ENCODE measurements around the gene SFMBT2.

SFMBT2 gene

DNA sequence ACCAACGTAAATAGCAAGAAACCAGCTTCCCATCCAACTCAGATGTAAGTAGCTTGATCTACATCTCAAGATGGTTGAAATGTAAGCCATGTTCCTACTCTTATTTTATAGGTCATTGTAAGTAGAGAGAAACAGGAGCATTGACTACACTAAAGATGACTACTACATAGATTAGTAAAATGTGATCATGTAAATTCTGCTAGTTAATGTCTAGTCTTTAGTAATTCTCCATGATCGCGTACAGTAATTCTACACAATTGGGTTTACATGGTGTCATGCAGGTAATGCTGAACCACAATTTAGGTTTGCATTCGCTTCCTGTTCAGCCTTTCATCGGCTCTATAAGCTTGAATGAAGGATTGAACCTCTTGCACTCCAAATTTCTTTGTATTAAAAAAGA lies 14.9 kb upstream of the SFMBT2 start:
- no peak for DNase-seq (ENCODE audit: low spot score)

DNA sequence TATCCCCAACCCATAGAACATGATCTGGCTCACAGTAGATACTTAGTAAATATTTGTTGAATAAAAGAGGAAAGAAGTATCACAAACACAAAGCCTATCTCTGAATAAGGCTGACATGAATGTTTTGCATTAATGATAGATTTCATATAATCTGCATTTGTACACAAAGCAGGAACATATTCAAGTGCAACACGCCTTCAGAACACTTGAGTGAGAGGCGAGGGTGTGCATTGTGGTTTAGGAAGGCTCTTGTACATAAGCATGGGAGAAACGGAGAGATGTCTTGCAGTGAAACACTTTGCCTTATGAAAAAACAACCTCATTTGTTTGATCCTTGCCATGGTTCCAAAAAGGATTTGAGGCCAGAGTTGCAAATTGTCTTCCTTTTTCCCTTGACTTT lies 14.1 kb upstream of the SFMBT2 start:
- no peak for DNase-seq (ENCODE audit: low spot score)

DNA sequence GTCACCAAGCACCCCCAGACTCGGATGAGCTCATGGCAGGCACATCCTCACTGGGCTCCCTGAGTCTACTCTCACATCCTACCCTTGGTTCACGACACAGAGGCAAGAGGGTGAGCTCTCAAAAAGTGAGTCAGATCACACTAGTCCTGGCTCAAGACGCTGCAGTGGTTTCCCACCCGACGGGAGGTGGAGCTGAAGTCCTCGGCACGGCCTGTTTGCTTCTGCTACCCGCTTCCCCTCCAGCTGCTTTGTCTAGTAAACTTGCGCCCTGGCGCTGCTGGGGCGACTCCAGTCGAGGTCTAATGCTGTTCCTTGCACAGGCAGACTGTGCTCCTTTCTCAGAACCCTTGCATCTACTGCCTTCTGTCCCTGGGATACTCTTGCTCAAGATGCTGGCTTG lies 13.5 kb upstream of the SFMBT2 start:
- no peak for DNase-seq (ENCODE audit: low spot score)

DNA sequence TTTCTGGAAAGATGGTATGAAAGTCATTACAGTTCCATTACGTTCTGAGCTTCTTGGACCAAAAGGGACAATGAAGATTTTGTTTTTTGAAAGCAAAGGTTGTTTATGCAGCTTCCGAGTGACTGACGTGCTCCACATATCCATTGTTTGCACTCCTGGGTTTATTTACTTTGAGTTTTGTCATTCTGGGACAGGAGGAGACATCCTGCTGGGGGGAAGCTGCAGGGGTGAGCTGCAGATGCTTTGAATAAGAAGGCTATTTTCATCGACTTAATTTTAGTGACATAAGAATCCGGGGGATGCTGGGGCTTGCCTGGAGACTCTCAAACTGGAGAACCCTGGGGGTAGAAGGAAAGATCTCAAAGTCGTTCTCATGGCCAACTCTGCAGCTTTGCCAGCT lies 12.7 kb upstream of the SFMBT2 start:
- DNase-seq (ENCODE audit: low spot score), result no peak

DNA sequence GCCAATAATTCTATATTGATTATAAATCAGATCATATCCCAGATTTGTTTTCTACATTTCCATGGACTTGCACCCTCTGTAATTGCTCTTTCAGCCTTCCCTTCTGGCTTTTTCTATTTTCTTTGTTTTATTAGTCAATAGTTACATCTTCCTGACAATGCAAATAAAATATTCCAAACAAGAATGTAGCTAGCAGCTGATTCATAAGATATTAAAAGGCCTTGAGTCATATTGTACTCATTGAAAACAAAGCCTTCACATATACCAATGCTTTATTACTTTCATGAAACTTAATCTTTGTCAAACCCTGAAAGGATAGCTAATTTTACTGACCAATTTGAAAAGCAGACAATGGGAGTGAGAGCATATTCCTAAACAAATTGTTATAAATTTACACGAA lies 10.7 kb upstream of the SFMBT2 start:
- DNase-seq (ENCODE audit: low spot score), result no peak

DNA sequence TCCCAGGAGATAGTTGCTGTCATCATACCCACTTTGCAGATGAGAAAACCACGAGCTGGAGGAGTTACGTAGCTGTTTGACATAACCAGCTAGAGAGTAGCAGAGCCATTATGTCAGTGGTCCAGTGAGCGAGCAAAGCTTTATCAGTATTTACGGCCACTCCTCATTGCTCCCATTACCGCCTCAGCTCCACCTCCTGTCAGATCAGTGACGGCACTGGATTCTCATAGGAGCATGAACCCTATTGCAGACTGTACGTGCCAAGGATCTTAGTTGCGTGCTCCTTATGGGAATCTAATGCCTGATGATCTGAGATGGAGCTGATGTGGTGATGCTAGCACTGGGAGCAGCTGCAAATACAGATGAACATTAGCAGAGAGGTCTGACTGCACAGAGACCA lies 9.2 kb upstream of the SFMBT2 start:
- no peak for DNase-seq (ENCODE audit: low spot score)

DNA sequence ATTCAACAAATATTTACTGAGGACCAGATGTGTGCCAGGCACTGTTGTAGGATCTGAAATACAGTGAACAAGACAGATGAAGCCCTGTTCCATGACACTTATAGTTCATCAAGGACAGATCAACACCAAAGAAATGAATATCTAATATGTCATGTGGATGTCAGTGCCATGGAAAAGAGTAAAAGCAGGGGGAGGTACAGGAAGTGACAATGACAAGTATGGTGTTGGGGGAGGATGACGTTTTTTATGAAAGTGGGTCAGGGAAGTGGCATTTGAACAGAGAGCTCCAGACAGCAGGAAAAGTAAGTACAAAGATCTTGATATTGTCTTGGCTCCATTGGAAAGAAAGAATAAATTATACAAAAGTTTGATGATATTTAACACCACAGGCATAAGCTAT lies 7.0 kb upstream of the SFMBT2 start:
- no peak for DNase-seq (ENCODE audit: low spot score)

DNA sequence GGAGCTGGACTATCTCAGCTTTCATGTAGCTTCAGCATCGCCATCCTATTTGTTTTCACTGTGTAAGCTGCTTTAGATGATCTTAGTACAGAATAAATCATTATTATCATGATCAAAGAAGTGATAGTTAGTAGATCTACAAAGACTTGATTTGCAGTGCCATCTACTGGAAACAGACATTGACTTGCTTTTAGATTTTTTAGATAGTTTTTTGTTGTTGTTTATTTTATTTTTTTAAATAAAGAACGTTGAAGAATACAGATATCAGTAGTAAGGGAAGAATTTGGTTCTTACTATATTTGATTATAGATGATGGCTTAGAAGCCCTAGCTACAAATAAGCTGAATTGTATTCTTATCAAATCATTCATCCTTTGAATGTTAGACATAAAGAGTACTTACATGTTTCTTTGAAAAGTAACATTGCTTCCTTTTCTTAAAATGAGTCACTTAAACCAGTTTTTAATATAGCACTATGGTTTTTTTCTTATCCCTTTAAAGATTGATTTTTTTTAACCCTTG lies 6.3 kb upstream of the SFMBT2 start:
- no peak for DNase-seq (ENCODE audit: low spot score)

DNA sequence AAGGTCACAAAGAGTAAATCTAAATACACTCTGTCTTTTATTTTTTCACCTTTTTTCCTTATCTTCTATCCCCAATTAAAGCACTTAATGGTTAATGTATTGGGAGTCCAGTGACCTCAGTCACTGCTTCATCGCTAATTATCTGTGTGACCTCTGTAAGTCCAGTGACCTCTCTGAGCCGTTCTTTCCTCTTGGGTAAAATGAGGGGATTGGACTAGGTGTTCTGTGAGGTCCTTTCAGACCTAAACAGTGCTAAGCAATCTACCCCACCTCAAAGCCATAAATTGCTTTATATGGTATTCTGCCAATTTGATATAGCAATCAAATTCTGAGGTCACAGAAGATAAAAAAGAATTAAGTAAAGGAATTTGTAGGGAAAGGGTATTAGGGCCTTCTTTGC lies 3.9 kb upstream of the SFMBT2 start:
- no peak for DNase-seq (ENCODE audit: low spot score)

DNA sequence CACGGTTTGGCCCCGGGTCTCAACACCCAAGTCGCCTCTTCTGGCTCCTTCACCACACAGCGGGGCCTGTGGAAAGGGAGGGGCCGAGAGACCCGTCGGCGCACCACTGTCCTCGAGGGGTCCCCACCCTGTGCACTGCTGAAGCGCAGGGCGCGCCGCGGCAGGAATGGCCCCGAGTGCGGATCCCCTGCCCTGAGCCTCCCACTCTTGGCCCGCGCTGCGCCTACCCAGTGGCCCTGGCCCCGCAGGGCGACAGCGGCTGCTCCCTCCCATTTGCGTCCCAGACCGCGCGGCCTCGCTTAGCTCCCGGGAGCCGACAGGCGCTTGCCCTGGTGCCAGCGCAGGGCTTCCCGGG lies 2.1 kb upstream of the SFMBT2 start:
- DNase-seq (ENCODE audit: low spot score), result no peak

DNA sequence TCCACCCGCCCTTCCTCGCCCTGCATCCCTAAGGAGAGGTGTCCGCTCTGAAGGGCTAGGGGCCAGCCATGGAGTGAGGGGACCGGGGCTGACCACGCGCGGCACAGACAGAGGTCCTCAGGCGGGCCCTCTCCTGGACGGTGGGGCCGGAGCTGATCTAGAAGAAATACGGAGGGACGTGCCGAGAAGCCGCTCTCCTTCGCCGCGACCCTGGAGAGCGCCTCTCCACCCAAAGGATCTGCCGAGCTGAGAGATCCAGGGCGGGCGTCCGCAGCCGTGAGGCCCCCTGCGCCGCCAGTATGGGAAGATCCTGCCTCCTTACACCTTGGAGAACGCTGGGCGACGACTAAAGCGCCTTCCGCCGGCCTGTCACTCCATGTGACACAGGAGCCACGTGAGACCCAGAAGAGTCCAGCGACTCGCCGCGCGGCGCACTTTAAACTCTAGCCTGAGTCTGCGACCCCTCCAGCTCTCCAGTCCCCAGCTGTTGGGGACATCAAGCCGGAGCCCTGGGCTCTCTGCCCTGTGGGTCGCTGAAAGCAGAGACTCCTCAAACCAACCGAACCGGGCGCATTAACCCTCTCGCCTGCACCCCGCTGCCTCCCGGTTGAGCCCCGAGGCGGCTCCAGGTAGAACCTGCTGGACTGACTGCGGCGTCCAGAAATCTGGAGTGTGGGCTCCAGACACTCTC lies 1.5 kb upstream of the SFMBT2 start:
- DNase-seq (ENCODE audit: low spot score), result peak; percentile 74

DNA sequence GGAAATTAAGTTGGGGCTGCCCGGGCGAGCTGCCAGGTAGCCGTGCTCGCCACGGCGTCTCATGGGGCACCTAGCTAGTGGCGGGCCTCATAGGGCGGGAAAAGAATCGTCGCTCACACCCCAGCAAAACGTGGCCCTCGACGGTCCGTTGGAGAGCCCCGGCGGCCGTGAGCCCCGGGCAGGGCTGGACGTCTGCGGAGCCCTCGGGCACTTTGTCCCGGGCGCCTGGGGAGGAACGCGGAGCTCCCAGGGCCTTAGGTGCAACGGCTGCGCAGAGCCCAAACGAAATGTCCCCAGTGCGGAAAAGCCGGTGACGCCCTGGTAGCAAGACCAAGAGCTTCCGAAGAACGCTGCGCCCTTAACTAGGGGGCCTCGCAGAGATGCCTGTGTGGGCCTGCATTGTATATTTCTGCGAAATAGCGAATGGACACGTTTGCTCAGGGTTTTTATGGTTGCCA lies 866 bp upstream of the SFMBT2 start:
- DNase-seq (ENCODE audit: low spot score), result no peak

DNA sequence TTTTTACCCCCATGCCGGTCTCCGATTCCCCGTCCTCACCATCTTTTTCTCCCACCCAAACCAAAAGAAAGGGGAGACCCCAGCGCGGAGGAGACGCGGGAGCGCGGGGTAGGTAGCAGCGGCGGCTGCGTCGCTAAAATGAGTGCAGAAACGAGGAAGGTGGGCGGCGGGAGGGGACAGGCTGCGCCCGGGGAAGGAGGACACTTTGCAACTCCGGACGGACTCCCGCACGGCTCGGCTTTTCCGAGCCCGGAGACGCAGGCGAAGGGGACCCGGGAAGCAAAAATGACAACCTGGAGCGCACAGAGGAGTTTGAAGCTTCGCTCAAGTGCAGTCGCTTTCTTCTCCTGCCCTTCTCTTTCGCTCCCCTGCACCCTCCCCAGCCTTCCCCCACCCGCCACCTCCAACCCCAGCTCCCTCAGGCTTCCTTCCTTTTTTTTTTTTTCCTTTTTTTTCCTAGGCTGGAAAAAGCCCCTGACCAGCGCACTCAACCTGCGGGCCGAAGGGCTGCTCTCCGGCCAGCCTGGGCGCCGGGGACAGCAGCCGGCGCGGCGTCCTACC lies 453 bp downstream of the SFMBT2 start:
- no peak for DNase-seq (ENCODE audit: low spot score)

DNA sequence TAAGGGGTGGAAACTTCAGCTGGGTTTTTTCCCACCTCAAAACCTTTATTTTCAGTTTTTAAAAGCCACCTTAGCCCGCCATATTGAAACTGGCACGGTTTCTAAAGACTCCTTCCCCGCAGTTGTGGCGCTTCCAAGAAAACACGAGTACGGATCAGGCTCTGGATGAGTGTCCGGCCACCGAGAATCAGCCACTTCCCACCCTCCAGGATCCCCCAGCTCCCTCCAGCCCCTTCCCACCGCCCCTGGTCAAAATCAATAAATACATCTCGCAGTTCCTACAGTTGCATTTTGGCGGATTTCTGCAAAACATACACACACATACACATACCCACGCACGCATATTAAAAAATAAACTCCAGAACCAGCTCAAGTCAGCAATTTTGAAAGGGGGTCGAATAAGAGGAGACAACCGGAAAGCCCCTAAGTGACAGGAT lies 1.1 kb downstream of the SFMBT2 start:
- DNase-seq (ENCODE audit: low spot score), result no peak

DNA sequence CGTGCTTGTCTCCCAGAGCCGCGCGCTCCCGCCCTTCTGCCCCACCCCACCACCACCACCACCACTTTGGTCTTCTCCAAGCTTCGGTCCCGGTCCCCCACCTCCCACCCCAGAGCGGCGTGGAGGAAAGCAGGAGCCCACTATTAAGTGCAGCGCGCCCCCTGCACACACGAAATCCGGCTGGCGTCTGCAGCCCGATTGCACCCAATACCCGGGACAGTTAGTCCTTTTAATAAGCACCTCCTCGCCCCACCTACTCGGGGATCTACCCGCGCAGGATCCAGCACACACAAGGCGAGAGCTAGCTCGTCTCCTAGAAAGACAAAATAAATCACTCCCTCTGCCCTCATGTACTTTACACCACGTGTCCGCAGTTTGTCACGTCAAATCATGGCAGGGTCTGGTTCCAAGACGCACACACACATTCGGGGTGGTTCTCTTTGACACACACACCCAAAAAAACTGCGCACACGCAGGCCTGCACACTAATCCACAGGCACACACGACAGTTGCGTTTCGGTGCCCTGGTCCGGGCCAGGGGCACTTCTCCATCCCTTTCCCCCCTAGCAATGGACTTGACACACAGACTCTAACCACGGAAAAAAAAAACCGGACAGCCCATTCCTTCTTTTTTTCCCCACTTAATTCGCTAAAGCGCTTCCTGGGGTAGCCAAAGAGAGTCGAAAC lies 1.6 kb downstream of the SFMBT2 start:
- DNase-seq (ENCODE audit: low spot score), result peak; percentile 71

DNA sequence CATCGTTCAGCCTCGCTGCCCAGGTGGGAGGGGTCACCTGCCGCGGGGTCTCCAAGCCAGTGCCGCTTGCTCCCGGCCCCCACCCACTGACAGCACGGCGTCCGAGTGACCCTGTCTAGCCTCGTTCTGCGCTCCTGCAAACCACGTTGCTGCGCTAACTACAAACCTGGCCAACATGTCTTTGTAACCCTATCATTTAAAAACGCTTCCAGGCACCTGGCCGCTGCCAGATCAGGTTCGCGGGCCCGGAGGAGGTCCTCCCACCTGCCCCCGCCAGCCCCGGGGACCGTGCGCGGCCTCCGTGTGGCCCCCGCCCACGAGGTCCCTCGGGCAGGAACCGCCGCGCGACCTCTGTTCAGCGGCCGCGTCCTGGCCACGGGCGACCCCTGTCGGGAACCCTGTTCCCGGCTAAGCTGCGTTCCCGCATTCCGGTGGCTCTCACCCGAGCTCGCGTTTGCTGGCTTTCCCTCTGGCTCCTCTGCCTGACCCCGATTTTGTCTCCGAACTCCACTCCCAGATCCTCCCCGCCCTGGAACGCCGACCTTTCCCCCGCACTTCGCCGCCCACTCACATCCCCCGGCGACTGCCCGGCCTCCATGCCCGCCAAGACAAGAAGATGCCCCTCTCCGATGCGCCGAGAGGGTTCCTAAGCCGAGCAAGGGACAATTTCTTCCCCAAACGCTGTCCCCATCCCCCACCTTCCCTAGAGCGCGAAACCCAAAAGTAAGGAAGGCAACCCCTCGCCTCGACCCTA lies 2.4 kb downstream of the SFMBT2 start:
- peak; percentile 87 for DNase-seq (ENCODE audit: low spot score)

DNA sequence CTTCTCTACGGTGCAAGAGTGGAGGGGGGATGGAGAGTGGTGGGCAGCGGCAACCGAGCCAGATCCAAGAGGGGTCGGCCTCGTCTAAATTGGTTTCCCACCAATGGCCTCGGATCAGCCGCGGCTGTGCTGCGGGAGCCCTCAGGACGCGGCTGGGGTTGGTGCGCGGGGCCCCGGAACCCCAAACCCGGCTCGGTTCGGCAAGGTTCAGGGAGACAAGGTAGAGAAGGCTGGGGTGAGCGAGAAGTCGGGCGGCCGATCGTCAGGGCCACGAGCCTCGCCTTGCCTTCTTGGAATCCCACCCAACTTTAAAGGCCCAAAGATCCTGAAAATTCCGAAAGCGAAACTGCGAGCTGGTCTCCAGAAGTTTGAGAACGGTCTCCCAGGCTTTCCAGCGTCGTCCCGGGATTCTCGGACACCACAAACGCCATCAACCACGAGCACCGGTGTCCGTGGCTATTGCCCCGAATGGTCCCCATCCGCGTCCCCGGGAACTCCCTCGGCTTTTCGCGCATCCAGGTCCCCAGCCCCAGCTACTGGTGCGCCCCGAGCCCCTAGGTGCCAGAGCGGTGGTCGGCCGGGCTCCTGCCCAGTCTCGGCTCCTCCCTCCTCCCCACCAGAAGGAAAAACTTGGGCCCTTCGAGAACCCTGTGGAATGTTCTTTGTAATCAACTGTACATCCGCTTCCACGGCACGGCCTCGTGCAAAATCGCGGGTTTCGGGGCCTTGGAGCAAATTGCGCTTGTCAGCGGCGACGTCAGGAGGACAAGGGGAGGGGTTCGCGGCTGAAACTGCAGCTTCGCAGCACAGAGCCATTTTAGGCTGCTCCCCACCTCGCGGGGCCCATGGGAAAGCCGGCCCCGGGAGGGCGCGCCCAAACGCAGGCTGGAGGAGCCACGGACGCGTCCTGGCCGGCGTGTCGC lies 3.2 kb downstream of the SFMBT2 start:
- DNase-seq (ENCODE audit: low spot score), result peak; percentile 79

DNA sequence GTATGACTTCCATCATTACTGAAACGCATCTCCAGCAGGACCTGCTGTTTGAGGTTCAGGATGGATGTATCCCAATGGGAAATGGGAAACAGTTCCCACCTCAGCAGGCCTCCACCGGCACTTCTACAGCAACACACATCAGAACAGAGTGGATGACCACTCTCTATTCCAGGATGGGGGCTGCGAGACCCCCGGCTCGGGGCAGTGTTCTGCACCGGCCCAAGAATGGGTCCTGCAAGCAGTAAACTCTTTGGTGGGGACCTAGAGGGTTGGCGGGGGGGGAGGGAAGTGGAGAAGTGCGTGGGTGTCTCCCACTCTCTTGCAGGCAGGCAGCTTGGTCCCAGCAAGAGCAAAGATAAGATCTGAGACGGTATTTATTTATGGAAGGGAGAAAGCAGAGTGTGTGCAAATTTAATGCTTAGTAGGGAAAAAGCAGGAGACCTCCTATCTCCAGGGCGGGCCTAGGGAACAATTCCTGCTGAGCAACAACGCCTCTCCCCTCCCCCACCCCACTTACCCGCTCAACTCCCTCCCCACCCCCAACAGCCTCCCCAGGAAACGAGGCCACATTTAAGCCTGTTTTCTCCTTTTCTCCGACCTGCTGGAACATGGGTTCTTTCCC lies 4.0 kb downstream of the SFMBT2 start:
- no peak for DNase-seq (ENCODE audit: low spot score)

DNA sequence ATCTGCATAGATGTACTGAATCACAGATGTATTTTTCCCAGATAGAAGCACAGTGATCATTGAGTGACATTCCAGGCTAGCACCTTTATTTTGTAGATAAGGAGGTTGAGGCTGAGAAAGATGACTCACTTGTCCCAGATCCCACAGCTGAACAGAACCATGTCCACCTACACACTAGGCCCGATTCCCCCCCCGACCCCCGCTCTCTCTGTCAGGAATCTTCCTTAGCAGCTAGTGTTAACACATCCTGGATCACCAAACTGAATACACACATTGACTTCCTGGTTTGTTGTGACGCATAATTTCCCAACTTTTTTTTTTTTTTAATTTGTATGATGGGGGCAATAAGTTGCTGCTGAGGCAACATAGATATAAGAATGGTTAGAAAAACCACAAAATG lies 5.2 kb downstream of the SFMBT2 start:
- no peak for DNase-seq (ENCODE audit: low spot score)

DNA sequence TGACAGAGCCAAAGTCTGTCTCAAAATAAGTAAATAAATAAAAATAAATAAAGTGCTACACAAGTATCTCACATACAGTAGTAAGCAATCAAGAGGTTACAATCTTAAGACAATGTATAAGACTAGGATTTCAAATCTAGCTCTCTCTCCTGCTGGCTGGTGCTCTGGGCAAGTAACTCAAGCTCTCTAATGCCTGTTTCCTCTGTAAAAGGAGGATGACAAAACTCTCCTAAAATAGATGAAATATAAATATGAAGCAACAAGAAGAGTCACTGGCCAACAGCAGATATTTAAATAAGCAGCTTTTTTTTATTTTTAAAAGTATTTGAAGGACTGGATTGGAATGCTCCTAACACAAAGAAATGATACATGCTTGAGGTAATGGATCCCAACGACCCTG lies 7.2 kb downstream of the SFMBT2 start:
- DNase-seq (ENCODE audit: low spot score), result no peak

DNA sequence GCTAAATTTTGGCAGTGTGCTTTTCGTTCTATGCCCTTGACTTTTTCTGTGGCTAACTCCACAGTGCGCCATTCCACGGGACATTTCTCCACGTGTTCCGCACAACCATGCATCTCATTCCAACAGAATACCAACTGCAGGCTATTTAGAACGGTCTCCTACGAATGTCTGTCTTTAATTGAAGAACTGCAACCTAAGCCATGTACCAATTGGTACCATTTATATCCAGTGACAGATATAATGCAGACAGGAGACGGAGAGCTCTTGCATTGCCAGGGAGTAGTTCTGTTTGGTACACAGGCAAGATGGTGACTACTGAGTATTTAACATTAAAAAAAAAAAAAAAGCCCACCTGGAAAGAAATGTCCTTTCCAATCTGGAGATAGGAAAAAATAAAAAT lies 9.1 kb downstream of the SFMBT2 start:
- no peak for DNase-seq (ENCODE audit: low spot score)
